NCI-H1417 treated with DMSO at 0.1 percent for 48 hours (cell line): ENCODE measurements around the gene FBN3.

Experiments
- DNase-seq: peaks from one replicate; lab custom pipeline; 2025; lab: John Stamatoyannopoulos, UW

FBN3 gene

DNA sequence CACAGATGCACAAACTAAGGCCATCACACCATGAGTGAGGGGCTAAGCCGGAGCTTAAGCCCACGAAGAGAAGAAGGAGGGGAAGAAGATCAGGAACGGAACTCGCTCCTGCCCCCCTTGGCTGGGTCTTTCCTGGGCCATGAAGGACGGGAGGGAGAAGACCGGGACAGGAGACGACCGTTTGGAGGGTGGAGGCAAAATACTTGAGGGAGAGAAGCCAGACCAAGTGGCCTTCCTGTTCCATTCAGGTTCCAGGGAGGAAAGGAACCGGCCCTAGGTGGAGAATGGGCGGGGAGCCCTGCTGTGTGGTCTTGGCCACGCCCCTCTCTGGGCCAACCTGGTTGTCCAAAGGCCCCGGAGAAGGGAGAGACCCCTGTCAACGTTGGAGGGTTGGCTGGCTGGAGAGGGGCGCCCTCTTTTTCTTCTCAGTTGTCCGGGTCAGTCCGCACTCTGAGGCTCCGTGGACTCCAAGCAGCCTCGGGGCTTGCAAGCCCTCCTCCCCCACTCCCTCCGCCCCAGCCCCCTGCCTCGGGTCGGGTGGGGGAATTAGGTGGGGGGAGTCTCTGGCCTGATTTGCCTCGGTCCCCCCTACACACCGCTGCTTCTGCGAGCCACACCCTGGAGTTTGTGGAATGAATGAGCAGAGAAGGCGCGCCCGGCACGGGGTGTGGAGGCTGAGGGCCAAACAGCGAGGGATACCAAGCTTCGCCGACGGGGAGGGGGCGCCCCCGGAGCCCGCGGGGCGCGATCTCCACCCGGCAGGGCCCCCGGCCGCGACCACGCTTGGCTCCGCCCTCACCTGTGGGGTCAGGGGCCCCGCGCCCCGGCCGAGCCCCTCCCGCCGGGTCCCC lies 757 bp downstream of the FBN3 start:
- no peak for DNase-seq

DNA sequence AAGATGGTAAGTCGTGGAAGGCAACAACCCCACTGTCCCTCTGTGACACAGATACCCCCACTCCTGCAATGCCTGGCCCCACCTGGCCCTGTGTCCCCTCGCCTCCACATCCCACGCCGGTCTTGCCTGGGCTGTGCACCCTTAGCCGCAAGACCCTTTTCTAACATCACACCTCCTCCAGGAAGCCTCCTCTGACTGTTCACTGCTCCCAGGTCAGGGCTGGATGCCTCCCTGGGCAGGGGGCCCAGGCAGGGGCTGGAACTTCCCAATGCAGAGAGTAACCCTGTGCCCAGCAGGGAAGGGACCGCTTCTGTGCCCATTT lies 1.3 kb downstream of the FBN3 start:
- DNase-seq = no peak

DNA sequence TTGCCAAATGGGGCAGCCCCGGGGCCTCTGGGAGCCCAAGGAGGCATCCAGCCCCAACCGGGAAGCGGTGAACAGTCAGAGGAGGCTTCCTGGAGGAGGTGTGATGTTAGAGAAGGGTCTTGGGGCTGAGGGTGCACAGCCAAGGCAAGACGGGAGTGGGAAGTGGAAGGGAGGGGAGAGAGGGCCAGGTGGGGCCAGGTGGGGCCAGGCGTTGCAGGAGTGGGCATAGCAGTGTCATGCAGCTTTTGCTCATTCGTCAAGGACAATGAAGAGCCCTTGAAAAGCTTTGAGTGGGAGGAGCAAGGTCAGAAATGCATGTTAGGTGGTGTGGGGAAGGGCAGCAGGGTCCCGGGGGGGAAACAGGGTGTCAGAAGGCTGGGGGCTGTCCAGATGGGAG lies 1.8 kb downstream of the FBN3 start:
- no peak for DNase-seq

DNA sequence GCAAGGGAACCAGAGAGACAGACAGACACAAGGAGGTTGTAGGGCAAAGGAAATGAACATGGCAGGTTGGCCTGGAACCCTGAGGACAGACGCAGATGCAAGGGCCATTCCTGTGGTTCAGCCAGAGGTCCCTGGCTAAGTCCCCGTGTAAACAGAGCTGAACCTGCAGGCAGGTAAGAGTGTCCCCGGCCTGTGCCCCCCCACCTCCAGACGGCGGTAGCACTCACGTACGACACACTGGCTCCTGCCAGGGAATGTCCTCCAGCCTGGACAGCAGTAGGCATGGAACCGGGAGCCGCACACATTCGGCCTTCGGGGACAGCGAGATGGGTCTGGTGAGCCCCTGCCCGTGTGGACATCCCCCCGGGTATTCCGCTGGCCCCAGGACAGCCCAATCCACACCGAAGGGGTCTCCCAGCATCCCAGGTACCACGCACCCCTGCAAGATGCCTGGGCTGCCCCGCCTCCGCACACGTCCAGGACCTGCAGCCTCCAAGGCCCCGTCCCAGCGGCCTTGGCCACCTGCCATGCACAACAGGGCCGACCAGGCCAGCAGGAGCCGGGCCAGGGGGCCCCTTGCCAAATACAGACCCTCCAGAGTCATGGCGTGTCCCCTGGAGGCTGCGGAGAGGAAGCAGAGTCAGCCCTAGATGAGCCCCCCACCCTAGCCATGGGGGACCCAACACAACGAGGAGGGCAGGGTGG lies 2.4 kb downstream of the FBN3 start:
- DNase-seq = no peak

DNA sequence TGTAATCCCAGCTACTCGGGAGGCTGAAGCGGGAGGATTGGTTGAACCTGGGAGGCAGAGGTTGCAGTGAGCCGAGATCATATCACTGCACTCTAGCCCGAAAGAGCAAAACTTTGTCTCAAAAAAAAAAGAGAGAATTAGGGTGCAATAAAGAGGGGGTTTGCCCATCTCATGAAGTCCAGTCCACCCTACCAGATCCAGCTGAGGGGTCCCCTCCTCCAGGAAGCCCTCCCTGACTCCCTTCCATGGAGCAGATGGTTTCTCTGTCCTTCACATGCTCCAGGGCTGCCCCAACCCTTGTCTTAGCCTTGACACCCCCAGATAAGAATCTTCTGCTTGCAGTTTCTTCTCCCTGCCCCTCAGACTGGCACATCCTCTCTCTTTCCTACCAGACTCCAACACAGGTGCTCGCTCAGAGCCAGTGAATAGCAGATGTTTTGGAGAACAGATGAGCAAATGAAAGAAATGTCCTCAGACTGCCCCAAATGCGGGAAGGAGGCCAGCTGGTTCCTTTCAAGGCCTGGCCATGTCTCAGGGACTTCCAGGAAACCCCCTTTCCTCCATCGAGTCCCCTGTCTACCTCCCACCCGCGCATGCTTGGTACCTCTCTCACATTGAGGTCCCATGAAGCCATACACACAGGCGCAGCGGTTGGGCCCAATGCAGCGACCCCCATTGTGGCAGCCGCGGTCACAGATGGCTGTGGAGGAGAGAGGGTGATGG lies 5.0 kb downstream of the FBN3 start:
- DNase-seq = no peak

DNA sequence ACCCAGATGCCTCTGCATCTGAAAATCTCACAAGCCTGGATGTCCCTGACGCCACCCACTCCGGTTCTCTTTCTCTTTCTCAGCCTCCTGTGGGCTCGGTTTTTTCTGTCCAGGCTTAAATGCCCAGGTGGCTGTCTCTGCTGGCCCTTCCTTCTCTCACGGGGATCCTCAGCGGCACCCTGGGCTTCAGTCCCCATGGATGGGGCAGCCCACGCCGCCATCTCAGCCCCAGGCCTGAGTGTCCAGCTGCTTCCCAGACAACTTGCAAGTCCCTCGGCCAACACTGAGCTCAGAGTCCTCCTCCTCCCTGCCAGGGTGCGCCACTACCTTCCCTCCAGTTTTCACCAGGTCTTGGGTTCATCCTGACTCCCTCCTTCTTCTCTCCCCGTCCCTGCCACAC lies 6.4 kb downstream of the FBN3 start:
- no peak for DNase-seq

DNA sequence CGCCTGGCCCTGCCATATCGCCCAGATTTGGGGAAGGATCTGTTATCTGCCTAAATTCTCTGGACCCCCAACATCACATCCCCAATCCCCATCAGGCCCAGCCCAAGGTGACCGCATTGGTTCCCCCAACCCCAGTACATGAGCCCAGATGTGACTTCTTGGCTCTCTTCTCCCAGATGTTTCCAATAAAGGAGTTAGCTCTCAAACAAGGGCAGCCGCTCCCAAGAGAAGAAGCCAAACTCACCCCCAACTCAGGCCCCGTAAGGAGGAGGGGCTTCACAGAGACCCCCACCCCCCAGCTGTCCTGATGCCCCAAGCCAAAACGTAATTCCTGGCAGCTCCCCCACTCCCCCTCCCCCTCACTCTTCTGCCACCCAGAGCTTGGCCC lies 6.9 kb downstream of the FBN3 start:
- no peak for DNase-seq

DNA sequence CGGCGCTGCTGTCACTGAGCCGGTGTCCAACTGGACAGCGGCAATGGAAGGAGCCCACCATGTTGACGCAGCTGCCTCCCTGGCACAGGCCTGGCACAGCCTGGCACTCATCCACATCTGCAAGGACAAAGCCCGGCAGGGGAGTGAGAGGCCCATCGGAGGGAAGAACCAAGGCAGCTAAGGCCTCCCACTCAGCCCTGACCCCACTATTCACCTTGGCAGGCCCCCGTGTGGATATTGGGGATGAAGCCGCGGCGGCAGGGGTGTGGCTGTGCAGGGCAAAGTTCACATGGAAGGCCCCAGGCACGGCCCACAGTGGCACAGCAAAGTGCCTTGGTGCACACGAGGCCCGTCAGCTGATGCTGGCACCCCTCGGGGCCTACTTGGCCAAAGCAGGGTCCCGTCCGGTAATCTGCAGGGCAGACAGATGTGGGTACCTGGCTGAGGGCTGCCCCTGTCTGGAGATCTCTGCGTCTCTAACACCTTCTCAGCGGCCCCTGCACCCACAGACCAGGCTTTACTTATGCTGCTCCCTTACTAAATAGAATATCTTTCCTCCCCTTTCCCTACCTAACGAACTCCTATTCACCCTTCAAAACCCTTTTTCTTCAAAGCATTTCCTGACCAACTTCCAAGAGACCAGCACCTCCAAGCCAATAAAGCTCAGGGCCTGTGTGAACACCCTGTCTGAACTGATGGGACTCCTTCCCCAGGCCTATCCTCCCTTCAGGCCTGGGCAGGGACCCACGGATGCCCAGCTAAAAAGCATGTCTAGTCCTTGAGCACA lies 7.5 kb downstream of the FBN3 start:
- DNase-seq = no peak

DNA sequence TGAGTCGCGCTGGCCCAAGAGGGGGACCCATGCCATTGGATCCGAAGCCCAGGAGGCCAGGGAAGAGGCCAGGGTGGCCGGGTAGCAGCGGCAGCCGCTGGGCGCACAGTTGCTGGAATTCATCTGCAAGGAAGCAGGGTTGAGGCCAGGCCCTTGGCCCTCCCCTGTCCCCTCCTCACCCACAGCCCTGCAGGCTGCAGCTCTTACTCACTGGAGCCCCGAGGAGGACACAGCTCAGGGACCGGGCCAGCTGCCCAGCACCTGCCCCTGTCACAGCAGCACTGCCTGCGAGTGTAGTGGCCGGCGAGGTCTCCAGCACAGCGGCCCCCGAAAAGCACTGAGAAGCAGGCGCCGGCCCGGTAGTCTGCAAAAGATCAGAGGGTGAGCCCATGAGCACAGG lies 11.2 kb downstream of the FBN3 start:
- no peak for DNase-seq

DNA sequence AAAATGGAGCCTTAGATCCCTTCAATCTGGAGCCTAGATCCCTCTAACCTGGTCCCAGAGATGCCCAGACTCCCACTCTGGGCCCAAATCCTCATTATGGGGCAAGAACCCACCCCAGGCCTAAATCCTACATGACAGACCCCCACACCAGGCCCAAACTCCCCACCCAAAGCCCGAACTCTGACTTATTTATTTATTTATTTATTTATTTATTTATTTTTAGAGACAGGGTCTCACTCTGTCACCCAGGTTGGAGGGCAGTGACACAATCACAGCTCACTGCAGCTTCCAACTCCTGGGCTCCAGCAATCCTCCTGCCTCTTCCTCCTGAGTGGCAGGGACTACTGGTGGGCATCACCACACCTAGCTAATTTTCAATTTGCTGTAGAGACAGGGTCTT lies 12.0 kb downstream of the FBN3 start:
- no peak for DNase-seq

DNA sequence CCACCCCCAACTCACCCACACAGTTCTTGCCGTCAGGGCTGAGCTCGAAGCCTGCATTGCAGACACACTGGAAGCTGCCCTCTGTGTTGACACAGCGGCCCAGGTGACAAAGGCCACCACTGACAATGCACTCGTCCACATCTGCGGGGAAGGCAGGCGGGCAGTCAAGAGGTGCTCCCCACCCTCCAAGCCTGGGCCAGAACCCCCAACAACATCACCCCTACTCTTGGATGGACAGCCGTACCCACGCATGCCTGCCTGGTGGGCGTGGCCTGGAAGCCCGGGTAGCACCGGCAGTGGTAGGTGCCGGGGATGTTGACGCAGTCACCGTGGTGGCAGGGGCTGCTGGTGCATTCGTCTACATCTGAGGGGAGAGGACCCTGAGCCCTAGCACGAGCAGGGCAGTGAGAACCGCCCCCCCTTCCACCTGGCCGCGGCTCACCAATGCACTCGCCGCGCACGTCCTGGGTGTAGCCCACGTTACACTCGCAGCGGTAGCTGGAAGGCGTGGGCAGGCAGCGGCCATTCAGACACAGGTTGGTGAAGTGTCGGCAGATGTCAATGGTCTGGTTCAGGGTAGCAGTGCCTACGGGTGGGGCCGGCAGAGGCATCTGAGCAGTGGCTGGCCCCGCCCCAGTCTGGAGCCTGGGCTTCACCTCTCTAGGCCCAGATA lies 13.3 kb downstream of the FBN3 start:
- no peak for DNase-seq

DNA sequence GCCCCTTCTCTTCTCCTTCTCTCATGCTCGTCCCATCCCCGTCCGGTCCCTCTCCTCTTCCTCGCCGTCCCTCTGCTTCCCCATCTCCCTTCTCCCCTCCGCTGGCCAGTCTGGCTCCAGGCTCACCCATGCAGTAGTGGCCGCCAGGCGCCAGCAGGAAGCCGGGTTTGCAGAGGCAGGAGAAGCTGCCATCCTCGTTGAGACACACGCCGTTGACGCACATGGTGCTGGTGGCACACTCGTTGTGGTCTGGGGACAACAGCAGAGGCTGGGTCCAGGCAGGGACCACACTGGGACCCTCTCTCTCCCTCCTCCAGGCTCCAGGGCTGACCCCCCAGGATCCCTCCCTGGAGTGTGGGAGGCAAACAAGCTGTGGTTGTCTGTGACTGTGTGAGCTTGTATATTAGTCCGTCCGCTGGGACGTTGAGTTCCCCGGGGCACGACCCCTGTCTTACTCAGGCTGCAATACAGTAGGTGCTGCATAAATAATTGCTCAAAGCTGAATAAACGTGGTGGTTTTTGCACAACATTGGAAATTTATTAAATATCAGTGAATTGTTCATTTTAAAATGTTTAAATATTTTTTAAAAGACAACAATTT lies 16.4 kb downstream of the FBN3 start:
- DNase-seq = no peak

DNA sequence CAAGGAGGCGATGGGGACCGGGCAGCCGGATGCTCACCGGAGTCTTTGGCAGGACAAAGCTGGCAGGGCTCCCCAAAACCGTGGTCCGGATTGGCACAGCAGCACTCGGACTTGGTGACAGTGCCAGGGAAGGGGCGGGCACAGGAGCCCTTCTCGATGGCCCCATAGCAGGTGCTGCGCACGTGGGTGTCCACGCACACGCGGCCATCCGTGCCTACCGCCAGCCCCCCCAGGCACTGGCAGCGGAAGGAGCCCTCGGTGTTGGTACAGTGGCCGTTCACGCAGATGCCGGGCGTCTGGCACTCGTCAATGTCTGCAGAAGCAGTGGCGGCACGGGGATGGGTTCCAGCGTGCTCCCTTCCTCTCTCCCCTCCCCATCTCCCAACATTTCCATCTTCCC lies 17.9 kb downstream of the FBN3 start:
- no peak for DNase-seq

DNA sequence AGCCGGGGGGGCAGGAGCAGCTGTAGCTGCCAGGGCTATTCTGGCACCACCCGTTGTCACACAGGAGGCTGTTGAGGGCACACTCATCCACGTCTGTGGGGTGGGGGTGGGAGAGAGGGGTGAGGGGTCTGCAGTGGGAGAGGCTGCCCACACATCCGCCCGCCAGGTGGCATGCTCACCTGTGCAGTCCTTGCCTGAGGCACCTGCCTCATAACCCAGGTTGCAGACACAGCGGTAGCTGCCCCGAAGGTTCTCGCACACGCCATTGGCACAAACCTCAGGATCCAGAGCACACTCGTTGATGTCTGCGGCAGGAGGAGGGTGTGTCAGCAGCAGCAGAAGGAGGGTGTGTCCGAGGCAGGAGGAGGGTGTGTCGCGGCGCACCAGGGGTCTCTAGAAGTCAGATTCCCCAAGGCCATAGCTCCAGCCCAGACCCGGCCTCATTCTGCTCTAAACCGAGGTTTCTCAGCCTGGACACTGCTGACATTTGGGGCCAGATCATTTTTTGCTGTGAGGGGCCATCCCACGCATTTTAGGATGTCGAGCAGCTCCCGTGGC lies 20.3 kb downstream of the FBN3 start:
- DNase-seq = no peak

DNA sequence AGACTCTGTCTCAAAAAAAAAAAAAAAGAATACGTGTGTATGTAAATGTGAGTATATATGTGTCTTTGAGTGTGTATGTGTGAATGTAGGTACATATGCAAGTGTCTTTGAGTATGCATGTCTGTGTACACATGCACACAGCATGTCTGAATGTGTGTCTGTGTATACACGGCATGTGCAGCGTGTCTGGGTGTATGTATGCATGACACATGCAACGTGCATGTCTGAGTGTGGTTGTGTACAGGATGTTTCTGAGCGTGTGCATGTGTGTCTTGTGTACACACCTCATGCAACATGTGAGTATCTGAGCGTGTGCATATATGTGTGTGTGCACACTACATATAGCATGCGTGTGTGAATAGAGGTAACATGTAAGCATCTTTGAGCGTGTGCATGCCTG lies 20.8 kb downstream of the FBN3 start:
- no peak for DNase-seq

DNA sequence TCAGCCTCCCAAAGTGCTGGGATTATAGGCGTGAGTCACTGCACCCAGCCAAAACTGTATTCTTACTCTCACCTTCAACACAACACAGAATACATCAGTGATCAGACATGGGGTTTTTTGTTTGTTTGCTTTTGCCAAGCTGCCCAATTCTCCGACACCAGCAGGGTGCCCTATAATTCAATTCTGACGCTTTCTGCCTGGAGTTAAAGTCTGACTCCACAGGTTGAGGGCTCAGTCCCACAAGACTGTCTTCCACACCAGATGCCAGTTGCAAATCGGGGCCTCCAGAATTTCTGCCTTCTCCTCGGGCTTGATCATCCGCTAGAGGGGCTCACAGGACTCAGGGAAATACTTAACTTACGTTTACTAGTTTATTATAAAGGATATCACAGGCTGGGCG lies 22.1 kb downstream of the FBN3 start:
- no peak for DNase-seq

DNA sequence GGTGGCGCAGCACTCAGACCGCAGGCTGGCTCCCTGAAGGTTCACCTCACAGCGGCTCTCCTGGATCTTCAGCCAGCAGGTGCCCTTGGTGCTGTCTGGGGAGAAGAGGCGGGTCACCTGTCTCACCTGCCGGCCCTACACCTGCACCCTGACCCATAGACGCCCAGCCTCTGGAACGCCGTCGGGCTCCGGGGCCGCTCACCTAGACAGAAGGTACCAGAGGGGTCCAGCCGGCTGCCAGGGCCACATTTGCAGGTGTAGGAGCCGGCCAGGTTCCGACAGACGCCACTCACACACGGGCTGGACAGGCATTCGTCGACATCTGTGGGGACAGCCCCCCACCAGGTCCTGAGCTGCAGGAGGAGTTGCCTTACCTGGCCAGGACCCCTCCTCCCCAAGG lies 22.9 kb downstream of the FBN3 start:
- no peak for DNase-seq

DNA sequence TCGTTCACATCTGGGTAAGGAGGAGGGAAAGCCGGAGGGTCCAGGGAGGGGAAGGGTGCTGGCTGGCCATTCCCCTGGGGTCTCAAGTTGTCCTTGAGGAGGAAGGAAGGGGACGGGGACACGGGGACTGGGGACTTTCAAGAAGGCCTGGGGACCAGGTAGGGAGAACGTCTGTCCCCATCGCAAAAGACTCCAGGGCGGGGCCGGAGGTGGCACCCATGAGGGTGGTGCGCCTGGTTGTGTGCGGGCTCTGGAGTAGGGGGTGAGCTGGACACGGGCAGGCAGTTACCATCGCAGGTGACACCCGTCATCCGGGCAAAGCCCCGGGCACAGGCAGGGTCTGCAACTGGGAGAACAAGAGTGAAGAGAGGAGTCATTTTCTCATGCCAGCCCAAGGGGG lies 23.4 kb downstream of the FBN3 start:
- no peak for DNase-seq

DNA sequence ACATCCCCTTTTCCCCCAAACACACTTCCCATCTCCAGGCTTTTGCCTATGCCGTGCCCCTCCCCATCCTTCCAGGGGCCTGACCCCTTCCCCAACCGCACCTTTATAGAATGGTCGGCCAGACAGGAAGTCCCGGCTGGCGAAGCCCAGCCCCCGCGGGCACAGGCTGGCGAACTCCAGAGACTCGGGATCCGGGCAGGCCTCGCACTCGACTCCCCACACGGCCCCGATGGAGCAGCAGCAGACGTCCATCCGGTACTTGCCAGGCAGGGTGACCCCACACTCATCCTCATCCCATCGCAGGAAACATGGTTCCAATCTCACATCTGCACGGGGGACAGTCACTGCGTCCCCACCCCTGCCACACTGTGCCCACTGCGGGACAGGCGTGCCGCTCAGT lies 25.7 kb downstream of the FBN3 start:
- DNase-seq = no peak

DNA sequence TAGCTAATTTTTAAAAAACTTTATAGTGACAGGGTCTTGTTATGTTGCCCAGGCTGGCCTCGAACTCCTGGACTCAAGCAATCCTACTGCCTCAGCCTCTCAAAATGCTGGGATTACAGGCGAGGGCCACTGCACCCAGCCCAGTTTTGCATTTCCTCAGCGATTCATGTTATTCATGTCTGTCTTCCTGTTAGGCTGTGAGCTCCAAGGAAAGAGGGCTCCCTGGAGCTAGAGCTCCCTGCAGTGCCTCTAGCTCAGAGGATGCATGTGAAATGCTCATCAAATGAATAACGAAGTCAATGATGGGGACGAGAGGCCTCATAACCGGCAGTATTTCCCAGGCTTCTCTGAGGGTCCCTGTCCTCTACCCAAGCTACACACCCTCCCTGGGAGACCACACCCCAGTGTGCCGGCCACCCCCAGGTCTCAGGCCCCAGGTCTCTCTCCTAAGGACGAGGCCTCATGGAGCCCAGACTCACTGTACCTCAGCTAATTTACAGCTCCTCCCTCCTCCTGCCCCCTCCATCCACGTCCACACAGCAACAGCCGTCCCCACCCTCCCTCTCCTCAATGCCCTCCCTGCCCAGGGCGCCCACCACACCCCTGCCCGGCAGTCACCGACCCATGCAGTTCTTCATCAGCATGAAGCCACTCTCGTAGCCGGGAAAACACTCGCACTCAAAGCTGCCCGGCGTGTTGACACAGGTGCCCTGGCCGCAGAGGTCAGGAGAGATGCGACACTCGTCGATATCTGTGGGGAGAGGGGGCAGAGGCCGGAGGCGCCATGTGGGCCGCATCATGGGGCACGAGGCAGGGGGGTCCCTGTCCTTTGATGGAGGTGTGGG lies 28.5 kb downstream of the FBN3 start:
- DNase-seq = no peak
